Hepatocyte (in vitro differentiated cells): ENCODE measurements around the gene RGS19. TPM values are rescaled to one million over a fixed set of nuclear protein-coding genes. Genes with fewer than 3 reads are reported as not detected.

Source experiments
- DNase-seq: peaks from one replicate; pipeline ENCODE4 v3.0.0-alpha.2; 2016; ENCODE audit warnings: low spot score
- H2AFZ ChIP-seq: fragments of 200-600 bp; sonication (generic); 2 replicates; pipeline ENCODE4 v1.6.0; 2016; ENCODE audit warnings: antibody characterized with exemption, mild to moderate bottlenecking
- H3K27ac ChIP-seq: fragments of 200-600 bp; sonication (generic); 2 replicates; pipeline ENCODE4 v1.5.1; 2016; ENCODE audit warnings: mild to moderate bottlenecking
- H3K27me3 ChIP-seq: fragments of 200-600 bp; sonication (generic); 2 replicates; pipeline ENCODE4 v1.6.1; 2016
- H3K36me3 ChIP-seq: fragments of 200-600 bp; sonication (generic); replicated peaks from 2 replicates; pipeline ENCODE4 v1.5.1; 2016; ENCODE audit warnings: low read depth; ENCODE audit not compliant: insufficient read depth
- H3K4me1 ChIP-seq: fragments of 200-600 bp; sonication (generic); 2 replicates; pipeline ENCODE4 v1.5.1; 2016; ENCODE audit warnings: mild to moderate bottlenecking, moderate library complexity; ENCODE audit not compliant: insufficient read depth
- H3K4me2 ChIP-seq: fragments of 200-600 bp; sonication (generic); 2 replicates; pipeline ENCODE4 v1.6.0; 2016
- H3K4me3 ChIP-seq: fragments of 200-600 bp; sonication (generic); 2 replicates; pipeline ENCODE4 v1.5.1; 2016; ENCODE audit warnings: mild to moderate bottlenecking
- H3K79me2 ChIP-seq: fragments of 200-600 bp; sonication (generic); 2 replicates; pipeline ENCODE4 v1.6.0; 2017; ENCODE audit warnings: mild to moderate bottlenecking
- H3K9me2 ChIP-seq: fragments of 200-600 bp; sonication (generic); replicated peaks from 2 replicates; pipeline ENCODE4 v1.6.0; 2017; ENCODE audit warnings: mild to moderate bottlenecking; ENCODE audit not compliant: insufficient read depth
- H3K9me3 ChIP-seq: fragments of 200-600 bp; sonication (generic); 2 replicates; pipeline ENCODE4 v1.5.1; 2016; ENCODE audit warnings: low read depth, mild to moderate bottlenecking
- H4K20me1 ChIP-seq: fragments of 200-600 bp; sonication (generic); 2 replicates; pipeline ENCODE4 v1.6.0; 2016; ENCODE audit warnings: mild to moderate bottlenecking; ENCODE audit not compliant: insufficient read depth, poor library complexity, severe bottlenecking
- CTCF ChIP-seq: fragments of 200-600 bp; sonication (generic); IDR thresholded peaks from 2 replicates; pipeline ENCODE4 v1.5.1; 2016; ENCODE audit warnings: antibody characterized with exemption, mild to moderate bottlenecking; ENCODE audit not compliant: poor library complexity
- EZH2 ChIP-seq: fragments of 200-600 bp; sonication (generic); IDR thresholded peaks from 2 replicates; pipeline ENCODE4 v1.6.1; 2016; ENCODE audit warnings: antibody characterized with exemption, mild to moderate bottlenecking, borderline replicate concordance
- EZH2phosphoT487 ChIP-seq: fragments of 200-600 bp; sonication (generic); IDR thresholded peaks from one replicate; pipeline ENCODE4 v1.6.1; 2018; ENCODE audit warnings: antibody characterized with exemption, mild to moderate bottlenecking, low read depth, moderate library complexity; ENCODE audit not compliant: unreplicated experiment, severe bottlenecking
- WGBS: methylation state at CpG from one replicate; pipeline ENCODE4 v1.1.6; 2016; ENCODE audit warnings: low lambda C conversion rate; ENCODE audit errors: missing lambda C conversion rate; 5-methylcytosine and 5-hydroxymethylcytosine counted together
- polyA plus RNA-seq: library from polyadenylated mRNA; unstranded; fragments of >200 nt; fragmentation: Nextera tagmentation; extraction: Ambion mirVana; gene quantifications from 2 replicates; pipeline ENCODE4 v1.2.1, GENCODE V29; 2016
- total RNA-seq: library from RNA; depleted of rRNA; stranded (reverse); fragments of >200 nt; gene quantifications from 2 replicates; pipeline ENCODE4 v1.2.3, GENCODE V29; 2014

RGS19 gene
- total and polyA plus RNA-seq, 2 experiments from 2014 or later: 8.8 to 10.9 TPM

- Histone ChIP-seq H3K27ac (no peak overlapping the region), H2AFZ (no peak overlapping the region), H3K27me3 (peaks cover 35% of the 10 kb centered on the region), H3K9me2 (no peaks in the 10 kb centered on the region), H3K9me3 (no peaks in the 10 kb centered on the region), H3K4me1 (peaks cover 8% of the 10 kb centered on the region), H3K79me2 (no peaks in the 10 kb centered on the region), H3K4me2 (no peak overlapping the region), H4K20me1 (no peaks in the 10 kb centered on the region), H3K4me3 (no peak overlapping the region), H3K36me3 (no peaks in the 10 kb centered on the region)
- TF ChIP-seq EZH2 (no peak), EZH2phosphoT487 (no peak), CTCF (no peak)
- DNase-seq: no peak
- WGBS: 66% methylated on average over 4 of the region's 4 CpGs
Observed at GRCh38 chr20:64100566-64100888, 21.2 kb upstream of the RGS19 start.

- DNase-seq: no peak
- Histone ChIP-seq H3K9me3 (no peaks in the 10 kb centered on the region), H3K36me3 (no peaks in the 10 kb centered on the region), H3K79me2 (no peaks in the 10 kb centered on the region), H3K4me1 (peaks cover 8% of the 10 kb centered on the region), H4K20me1 (no peaks in the 10 kb centered on the region), H2AFZ (no peak overlapping the region), H3K27me3 (peaks cover 35% of the 10 kb centered on the region), H3K9me2 (no peaks in the 10 kb centered on the region), H3K27ac (no peak overlapping the region), H3K4me3 (no peak overlapping the region), H3K4me2 (no peak overlapping the region)
- TF ChIP-seq EZH2phosphoT487 (no peak), CTCF (no peak), EZH2 (no peak)
- 76% methylated on average over 14 of the region's 14 CpGs for WGBS
Observed at GRCh38 chr20:64099880-64100565, 20.7 kb upstream of the RGS19 start.

GRCh38 chr20:64099086-64099786 lies 19.9 kb upstream of the RGS19 start:
- no peak overlapping the region for H3K4me2 ChIP-seq
- H3K79me2 ChIP-seq: no peaks in the 10 kb centered on the region
- H3K36me3 ChIP-seq: no peaks in the 10 kb centered on the region
- no peak overlapping the region for H2AFZ ChIP-seq
- H3K4me3 ChIP-seq: no peak overlapping the region
- H3K27me3 ChIP-seq: peaks cover 35% of the 10 kb centered on the region
- H3K9me3 ChIP-seq: no peaks in the 10 kb centered on the region
- no peak for TF ChIP-seq CTCF
- TF ChIP-seq EZH2: no peak
- TF ChIP-seq EZH2phosphoT487: no peak
- no peaks in the 10 kb centered on the region for H4K20me1 ChIP-seq
- WGBS: 90% methylated on average over 20 of the region's 21 CpGs
- H3K4me1 ChIP-seq: peaks cover 8% of the 10 kb centered on the region
- no peak for DNase-seq
- no peak overlapping the region for H3K27ac ChIP-seq
- no peaks in the 10 kb centered on the region for H3K9me2 ChIP-seq
